Measurements from ENCODE around the gene CCNI2. TPM values are rescaled to one million over a fixed set of nuclear protein-coding genes. Genes with fewer than 3 reads are reported as not detected.

Gene CCNI2
- total and polyA plus RNA-seq, 2 donors (not counting 1 experiment from before 2014, with no cell fraction given), result not detected

GRCh38 chr5:132787076-132787475, 39.9 kb downstream of the CCNI2 start:
- Histone ChIP-seq H3K4me3 (replicated peaks in 1 of 4; ENCODE audit: control extremely low read depth in 1 of 4, insufficient read depth in 1 of 4, low read depth in 3 of 4, low read length in 4 of 4) (no peak overlapping the region), H2AFZ (ENCODE audit: low read length) (no peak overlapping the region), H3K36me3 (ENCODE audit: control insufficient read depth, insufficient read depth, low read length) (no peaks in the 10 kb centered on the region), H3K9me3 (ENCODE audit: control insufficient read depth, insufficient read depth, low read depth, low read length) (no peaks in the 10 kb centered on the region), H3K79me2 (ENCODE audit: control insufficient read depth, insufficient read depth, low read length) (no peaks in the 10 kb centered on the region), H3K27ac (ENCODE audit: insufficient read depth, low read length) (no peak overlapping the region), H3K4me1 (ENCODE audit: control insufficient read depth, extremely low read depth, insufficient read depth, low read length) (peaks cover 5% of the 10 kb centered on the region), H3K27me3 (ENCODE audit: control insufficient read depth, insufficient read depth, low read length) (no peaks in the 10 kb centered on the region), H3K9ac (ENCODE audit: insufficient read depth, low read length) (no peak overlapping the region), H4K20me1 (ENCODE audit: control insufficient read depth, extremely low read depth, insufficient read depth, low read length) (no peaks in the 10 kb centered on the region), H3K4me2 (ENCODE audit: extremely low read depth, insufficient read depth, low read length) (no peak overlapping the region)
- DNase-seq (ENCODE audit: low read depth in 2 of 2), result peak; percentile 32 to 75
- TF ChIP-seq, protein P1, sequence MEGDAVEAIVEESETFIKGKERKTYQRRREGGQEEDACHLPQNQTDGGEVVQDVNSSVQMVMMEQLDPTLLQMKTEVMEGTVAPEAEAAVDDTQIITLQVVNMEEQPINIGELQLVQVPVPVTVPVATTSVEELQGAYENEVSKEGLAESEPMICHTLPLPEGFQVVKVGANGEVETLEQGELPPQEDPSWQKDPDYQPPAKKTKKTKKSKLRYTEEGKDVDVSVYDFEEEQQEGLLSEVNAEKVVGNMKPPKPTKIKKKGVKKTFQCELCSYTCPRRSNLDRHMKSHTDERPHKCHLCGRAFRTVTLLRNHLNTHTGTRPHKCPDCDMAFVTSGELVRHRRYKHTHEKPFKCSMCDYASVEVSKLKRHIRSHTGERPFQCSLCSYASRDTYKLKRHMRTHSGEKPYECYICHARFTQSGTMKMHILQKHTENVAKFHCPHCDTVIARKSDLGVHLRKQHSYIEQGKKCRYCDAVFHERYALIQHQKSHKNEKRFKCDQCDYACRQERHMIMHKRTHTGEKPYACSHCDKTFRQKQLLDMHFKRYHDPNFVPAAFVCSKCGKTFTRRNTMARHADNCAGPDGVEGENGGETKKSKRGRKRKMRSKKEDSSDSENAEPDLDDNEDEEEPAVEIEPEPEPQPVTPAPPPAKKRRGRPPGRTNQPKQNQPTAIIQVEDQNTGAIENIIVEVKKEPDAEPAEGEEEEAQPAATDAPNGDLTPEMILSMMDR (conservative IDR thresholded peaks at IDR 0.05 in 1 of 2, IDR thresholded peaks at IDR 0.05 in 1 of 2; ENCODE audit: low read depth in 1 of 2, low read length in 2 of 2), result no peak
- no peak for TF ChIP-seq EZH2 (IDR thresholded peaks at IDR 0.05; ENCODE audit: low read length, missing control alignments)

GRCh38 chr5:132788508-132788907, 41.3 kb downstream of the CCNI2 start:
- TF ChIP-seq, protein P1 (conservative IDR thresholded peaks at IDR 0.05 in 1 of 2, IDR thresholded peaks at IDR 0.05 in 1 of 2; ENCODE audit: low read depth in 1 of 2, low read length in 2 of 2), result no peak
- peaks cover 5% of the 10 kb centered on the region for H3K27me3 ChIP-seq (ENCODE audit: control insufficient read depth, insufficient read depth, low read length)
- H3K9me3 ChIP-seq (ENCODE audit: control insufficient read depth, insufficient read depth, low read depth, low read length), result no peaks in the 10 kb centered on the region
- H3K79me2 ChIP-seq (ENCODE audit: control insufficient read depth, insufficient read depth, low read length), result no peaks in the 10 kb centered on the region
- H3K4me1 ChIP-seq (ENCODE audit: control insufficient read depth, extremely low read depth, insufficient read depth, low read length), result peaks cover 2% of the 10 kb centered on the region
- no peak overlapping the region for H3K9ac ChIP-seq (ENCODE audit: insufficient read depth, low read length)
- H3K27ac ChIP-seq (ENCODE audit: insufficient read depth, low read length), result no peak overlapping the region
- no peaks in the 10 kb centered on the region for H3K36me3 ChIP-seq (ENCODE audit: control insufficient read depth, insufficient read depth, low read length)
- H3K4me3 ChIP-seq (replicated peaks in 1 of 4; ENCODE audit: control extremely low read depth in 1 of 4, insufficient read depth in 1 of 4, low read depth in 3 of 4, low read length in 4 of 4), result no peak overlapping the region
- no peak overlapping the region for H3K4me2 ChIP-seq (ENCODE audit: extremely low read depth, insufficient read depth, low read length)
- no peak for DNase-seq (ENCODE audit: low read depth in 2 of 2)
- H4K20me1 ChIP-seq (ENCODE audit: control insufficient read depth, extremely low read depth, insufficient read depth, low read length), result no peaks in the 10 kb centered on the region
- H2AFZ ChIP-seq (ENCODE audit: low read length), result no peak overlapping the region

GRCh38 chr5:132788990-132789886, 42.0 kb downstream of the CCNI2 start:
- Histone ChIP-seq H3K79me2 (ENCODE audit: control insufficient read depth, insufficient read depth, low read length) (no peaks in the 10 kb centered on the region), H2AFZ (ENCODE audit: low read length) (no peak overlapping the region), H3K4me3 (replicated peaks in 1 of 4; ENCODE audit: control extremely low read depth in 1 of 4, insufficient read depth in 1 of 4, low read depth in 3 of 4, low read length in 4 of 4) (no peak overlapping the region), H3K9ac (ENCODE audit: insufficient read depth, low read length) (no peak overlapping the region), H3K36me3 (ENCODE audit: control insufficient read depth, insufficient read depth, low read length) (no peaks in the 10 kb centered on the region), H4K20me1 (ENCODE audit: control insufficient read depth, extremely low read depth, insufficient read depth, low read length) (no peaks in the 10 kb centered on the region), H3K9me3 (ENCODE audit: control insufficient read depth, insufficient read depth, low read depth, low read length) (no peaks in the 10 kb centered on the region), H3K27ac (ENCODE audit: insufficient read depth, low read length) (no peak overlapping the region), H3K4me2 (ENCODE audit: extremely low read depth, insufficient read depth, low read length) (no peak overlapping the region), H3K4me1 (ENCODE audit: control insufficient read depth, extremely low read depth, insufficient read depth, low read length) (peaks cover 2% of the 10 kb centered on the region), H3K27me3 (ENCODE audit: control insufficient read depth, insufficient read depth, low read length) (peaks cover 5% of the 10 kb centered on the region)
- TF ChIP-seq, protein P1 (conservative IDR thresholded peaks at IDR 0.05 in 1 of 2, IDR thresholded peaks at IDR 0.05 in 1 of 2; ENCODE audit: low read depth in 1 of 2, low read length in 2 of 2), result no peak
- no peak for TF ChIP-seq EZH2 (IDR thresholded peaks at IDR 0.05; ENCODE audit: low read length, missing control alignments)
- no peak for DNase-seq (ENCODE audit: low read depth in 2 of 2)
